HG02970 (cell line): ENCODE results near the gene BTRC.

ENCODE experiments used
- ATAC-seq: cut with Tn5 transposase; IDR thresholded peaks from one replicate; pipeline ENCODE4 v1.9.1; 2021; ENCODE audit warnings: mild to moderate bottlenecking, moderate library complexity, moderate number of reproducible peaks; ENCODE audit not compliant: unreplicated experiment, low FRiP score

Gene BTRC

GRCh38 chr10:101476383-101476782, 122.4 kb downstream of the BTRC start:
- no peak for ATAC-seq

- ATAC-seq, result no peak
These were observed 125.0 kb downstream of the BTRC start for GRCh38 chr10:101478956-101479355.

GRCh38 chr10:101481256-101481655, 127.3 kb downstream of the BTRC start:
- no peak for ATAC-seq

GRCh38 chr10:101482568-101482967, 128.6 kb downstream of the BTRC start:
- ATAC-seq, result no peak

- ATAC-seq, result no peak
These were observed 130.3 kb downstream of the BTRC start for GRCh38 chr10:101484175-101484745.

GRCh38 chr10:101485207-101485606, 131.2 kb downstream of the BTRC start:
- no peak for ATAC-seq

- ATAC-seq, result no peak
These were observed 132.0 kb downstream of the BTRC start for GRCh38 chr10:101485681-101486554.

GRCh38 chr10:101487399-101487798, 133.4 kb downstream of the BTRC start:
- no peak for ATAC-seq

- no peak for ATAC-seq
These were observed 135.4 kb downstream of the BTRC start for GRCh38 chr10:101489355-101489754.

GRCh38 chr10:101490026-101490425, 136.1 kb downstream of the BTRC start:
- ATAC-seq, result no peak

- ATAC-seq, result no peak
These were observed 138.2 kb downstream of the BTRC start for GRCh38 chr10:101492205-101492604.

GRCh38 chr10:101492814-101493213, 138.8 kb downstream of the BTRC start:
- ATAC-seq, result no peak

- ATAC-seq, result no peak
These were observed 139.3 kb downstream of the BTRC start for GRCh38 chr10:101493249-101493648.

GRCh38 chr10:101493782-101494281, 139.9 kb downstream of the BTRC start:
- ATAC-seq, result no peak

GRCh38 chr10:101494650-101495049, 140.7 kb downstream of the BTRC start:
- no peak for ATAC-seq

GRCh38 chr10:101495324-101495925, 141.5 kb downstream of the BTRC start:
- no peak for ATAC-seq

GRCh38 chr10:101504438-101504837, 150.5 kb downstream of the BTRC start:
- ATAC-seq, result no peak

GRCh38 chr10:101506829-101507661, 153.1 kb downstream of the BTRC start:
- no peak for ATAC-seq

- ATAC-seq, result no peak
These were observed 153.9 kb downstream of the BTRC start for GRCh38 chr10:101507828-101508227.

- ATAC-seq, result no peak
These were observed 158.0 kb downstream of the BTRC start for GRCh38 chr10:101511938-101512337.

- ATAC-seq, result no peak
These were observed 158.8 kb downstream of the BTRC start for GRCh38 chr10:101512738-101513137.
